Spleen (tissue), 7 donors: ENCODE results near the gene ITFG1.

Experiments used
- CTCF ChIP-seq, 11 experiments: fragments of 200-600 bp in 7 of 11; fragments of 450-650 bp in 4 of 11; sonication (generic) in 4 of 11; IDR thresholded peaks in 8 of 11; conservative IDR thresholded peaks in 3 of 11; 1 replicate in 7 of 11; 2 replicates in 4 of 11; pipeline versions ENCODE4 v1.4.0 to v1.8.0; 2016 to 2021; ENCODE audit warnings: antibody characterized with exemption in 11 of 11, inconsistent platforms in 4 of 11, mild to moderate bottlenecking in 1 of 11
- POLR2A ChIP-seq, 3 donors: fragments of 450-650 bp; IDR thresholded peaks; one replicate each; pipeline ENCODE4 v1.5.1; 2017; ENCODE audit warnings: antibody characterized with exemption in 3 of 3, mild to moderate bottlenecking in 1 of 3
- POLR2AphosphoS5 ChIP-seq, 3 donors: sonication (generic); formaldehyde crosslinking; IDR thresholded peaks; one replicate each; pipeline ENCODE4 v1.5.1; 2017; ENCODE audit warnings: antibody characterized with exemption in 3 of 3
- donor health status: DM: no; HTN: no; CAD: no; lungs with moderate emphysema.
- donor health status: DM: no; HTN: no; CAD: no.
- donor health status: DM: no; HTN: no; CAD: no.

- TF ChIP-seq POLR2A (IDR thresholded peaks at IDR 0.05), result no peak
- no peak for TF ChIP-seq CTCF (IDR thresholded peaks at IDR 0.05 in 8 of 11, conservative IDR thresholded peaks at IDR 0.05 in 3 of 11)
- TF ChIP-seq POLR2AphosphoS5 (IDR thresholded peaks at IDR 0.05), result no peak
Observed at GRCh38 chr16:47197536-47198179, 263.2 kb downstream of the ITFG1 start.
